Neutrophil (primary cell): Measurements from ENCODE around the gene ARHGAP1.

ENCODE experiments used
- H3K27ac ChIP-seq: fragments of 200-600 bp; sonication (generic); 2 replicates; pipeline ENCODE4 v1.5.1; 2016; ENCODE audit warnings: mild to moderate bottlenecking, moderate library complexity
- H3K27me3 ChIP-seq: fragments of 200-600 bp; sonication (generic); 2 replicates; pipeline ENCODE4 v1.6.0; 2016; ENCODE audit warnings: mild to moderate bottlenecking
- H3K36me3 ChIP-seq: fragments of 200-600 bp; sonication (generic); 2 replicates; pipeline ENCODE4 v1.5.1; 2017
- H3K4me1 ChIP-seq, 2 experiments: fragments of 200-600 bp in 1 of 2; sonication (generic) in 1 of 2; 1 replicate in 1 of 2; 2 replicates in 1 of 2; pipeline versions ENCODE4 v1.5.1 to v1.6.1; 2013 to 2016; ENCODE audit warnings: low read depth in 1 of 2, low read length in 1 of 2, mild to moderate bottlenecking in 1 of 2, moderate library complexity in 1 of 2; ENCODE audit not compliant: control insufficient read depth in 1 of 2, insufficient read depth in 1 of 2
- H3K4me3 ChIP-seq, 2 experiments: fragments of 200-600 bp in 1 of 2; sonication (generic) in 1 of 2; 1 replicate in 1 of 2; 2 replicates in 1 of 2; pipeline ENCODE4 v1.5.1; 2013 to 2016; ENCODE audit warnings: low read depth in 1 of 2, low read length in 1 of 2, mild to moderate bottlenecking in 1 of 2, moderate library complexity in 1 of 2
- H3K9me3 ChIP-seq: fragments of 200-600 bp; sonication (generic); 2 replicates; pipeline ENCODE4 v1.5.1; 2016
- TF ChIP-seq, protein P1 (sequence below): fragments of 200-600 bp; sonication (generic); IDR thresholded peaks from 2 replicates; pipeline ENCODE4 v1.5.1; 2016; ENCODE audit warnings: antibody characterized with exemption

ARHGAP1 gene

DNA sequence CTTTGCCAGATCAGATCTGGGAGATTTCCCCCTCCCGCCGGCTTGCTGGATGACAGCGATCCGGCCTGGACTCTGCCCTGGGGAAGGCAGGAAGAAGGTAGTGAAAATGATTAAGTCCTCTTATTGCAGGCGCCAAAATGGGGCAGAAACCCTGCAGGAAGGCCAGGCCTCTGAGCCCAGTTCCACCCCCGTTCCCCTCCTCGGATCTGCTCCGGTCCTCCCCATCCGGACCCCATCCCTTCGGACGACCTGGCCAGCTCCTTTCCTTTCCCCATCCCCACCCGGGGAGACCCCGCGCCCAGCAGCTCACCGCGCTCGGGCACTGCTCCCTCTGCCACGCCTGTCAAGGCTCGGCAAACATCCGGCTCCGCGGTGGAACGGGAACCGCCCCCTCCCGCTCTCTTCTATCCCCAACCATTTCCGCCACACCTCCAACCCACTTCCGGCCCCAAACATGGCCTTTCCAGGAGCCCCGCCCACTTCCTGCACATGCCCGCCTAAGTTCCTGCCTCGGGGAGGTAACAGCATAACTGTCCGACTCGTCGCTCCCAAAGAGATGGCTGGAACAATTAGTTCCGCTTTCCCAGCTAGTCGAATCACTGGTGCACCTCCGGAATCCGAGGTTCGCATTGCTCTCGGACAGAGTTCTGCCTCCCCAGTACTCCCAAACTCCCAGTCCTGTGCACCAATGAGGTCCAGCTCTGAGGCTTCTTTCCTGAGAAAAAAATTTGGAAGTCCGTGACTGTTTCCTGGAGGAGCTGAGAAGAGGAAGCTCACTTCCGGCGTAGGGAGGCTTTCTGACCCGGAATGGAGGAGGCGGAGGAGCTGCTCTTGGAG lies at the start of gene ARHGAP1, which contains the start of gene ZNF408:
ARHGAP1 (minus strand) TSS at position 379 of the 837 bp plus-strand sequence. CDS start 4,512 bp downstream, outside the sequence.
ZNF408 (plus strand) TSS at position 791 of the 837 bp plus-strand sequence; CDS start at position 808, 17 bp downstream.
- H3K27ac ChIP-seq, result peak within 1 kb of the TSS; percentile 92
- TF ChIP-seq, protein P1, sequence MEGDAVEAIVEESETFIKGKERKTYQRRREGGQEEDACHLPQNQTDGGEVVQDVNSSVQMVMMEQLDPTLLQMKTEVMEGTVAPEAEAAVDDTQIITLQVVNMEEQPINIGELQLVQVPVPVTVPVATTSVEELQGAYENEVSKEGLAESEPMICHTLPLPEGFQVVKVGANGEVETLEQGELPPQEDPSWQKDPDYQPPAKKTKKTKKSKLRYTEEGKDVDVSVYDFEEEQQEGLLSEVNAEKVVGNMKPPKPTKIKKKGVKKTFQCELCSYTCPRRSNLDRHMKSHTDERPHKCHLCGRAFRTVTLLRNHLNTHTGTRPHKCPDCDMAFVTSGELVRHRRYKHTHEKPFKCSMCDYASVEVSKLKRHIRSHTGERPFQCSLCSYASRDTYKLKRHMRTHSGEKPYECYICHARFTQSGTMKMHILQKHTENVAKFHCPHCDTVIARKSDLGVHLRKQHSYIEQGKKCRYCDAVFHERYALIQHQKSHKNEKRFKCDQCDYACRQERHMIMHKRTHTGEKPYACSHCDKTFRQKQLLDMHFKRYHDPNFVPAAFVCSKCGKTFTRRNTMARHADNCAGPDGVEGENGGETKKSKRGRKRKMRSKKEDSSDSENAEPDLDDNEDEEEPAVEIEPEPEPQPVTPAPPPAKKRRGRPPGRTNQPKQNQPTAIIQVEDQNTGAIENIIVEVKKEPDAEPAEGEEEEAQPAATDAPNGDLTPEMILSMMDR, result peak; percentile 37
- peaks cover 51 to 53% of the 10 kb centered on the region in 2 experiments for H3K4me1 ChIP-seq
- peaks cover 55% of the 10 kb centered on the region for H3K36me3 ChIP-seq
- peak within 1 kb of the TSS; percentile 85 to 97 for H3K4me3 ChIP-seq
- H3K9me3 ChIP-seq, result no peaks in the 10 kb centered on the region
- no peaks in the 10 kb centered on the region for H3K27me3 ChIP-seq

DNA sequence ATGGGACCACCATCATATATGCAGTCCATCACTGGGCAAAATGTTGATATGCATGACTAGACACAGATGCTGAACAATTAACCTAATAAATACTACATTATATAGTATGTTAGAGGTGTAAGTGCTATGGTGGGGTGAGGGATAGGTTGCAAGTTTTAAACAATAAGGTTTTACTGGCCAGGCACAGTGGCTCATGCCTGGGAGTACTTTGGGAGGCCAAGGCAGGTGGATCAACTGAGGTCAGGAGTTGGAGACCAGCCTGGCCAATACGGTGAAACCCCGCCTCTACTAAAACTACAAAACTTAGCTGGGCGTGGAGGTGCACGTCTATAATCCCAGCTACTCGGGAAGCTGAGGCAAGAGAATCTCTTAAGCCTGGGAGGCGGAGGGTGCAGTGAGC lies 46.7 kb upstream of the ARHGAP1 start:
- Histone ChIP-seq H3K27ac (no peak overlapping the region), H3K27me3 (no peaks in the 10 kb centered on the region), H3K9me3 (no peaks in the 10 kb centered on the region), H3K4me3 (no peak overlapping the region), H3K36me3 (peaks cover 87% of the 10 kb centered on the region), H3K4me1 (no peaks in the 10 kb centered on the region)
- TF ChIP-seq, protein P1, result no peak

DNA sequence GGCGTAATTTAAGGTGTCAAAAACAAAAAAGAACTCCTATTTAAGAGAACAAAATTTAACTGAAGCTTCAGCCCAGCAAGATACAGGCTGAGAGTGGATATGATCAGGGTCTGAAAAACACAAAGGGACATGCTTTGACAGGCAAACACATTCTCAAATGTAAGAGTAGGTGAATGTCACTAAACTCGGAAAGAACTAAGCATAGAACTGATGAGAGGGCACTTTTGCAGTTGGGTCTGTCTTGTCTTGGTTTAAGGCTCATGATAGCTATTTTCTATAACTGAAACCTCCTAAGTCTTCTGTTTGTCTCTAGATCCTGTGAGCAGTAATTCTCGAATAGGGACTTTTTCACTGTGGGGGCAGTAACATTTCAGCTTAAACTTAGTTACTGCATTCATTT lies 45.6 kb upstream of the ARHGAP1 start:
- no peak overlapping the region for H3K27ac ChIP-seq
- no peaks in the 10 kb centered on the region for H3K4me1 ChIP-seq
- H3K36me3 ChIP-seq, result peaks cover 90% of the 10 kb centered on the region
- H3K4me3 ChIP-seq, result no peak overlapping the region
- H3K27me3 ChIP-seq, result no peaks in the 10 kb centered on the region
- TF ChIP-seq, protein P1, result no peak
- no peaks in the 10 kb centered on the region for H3K9me3 ChIP-seq

DNA sequence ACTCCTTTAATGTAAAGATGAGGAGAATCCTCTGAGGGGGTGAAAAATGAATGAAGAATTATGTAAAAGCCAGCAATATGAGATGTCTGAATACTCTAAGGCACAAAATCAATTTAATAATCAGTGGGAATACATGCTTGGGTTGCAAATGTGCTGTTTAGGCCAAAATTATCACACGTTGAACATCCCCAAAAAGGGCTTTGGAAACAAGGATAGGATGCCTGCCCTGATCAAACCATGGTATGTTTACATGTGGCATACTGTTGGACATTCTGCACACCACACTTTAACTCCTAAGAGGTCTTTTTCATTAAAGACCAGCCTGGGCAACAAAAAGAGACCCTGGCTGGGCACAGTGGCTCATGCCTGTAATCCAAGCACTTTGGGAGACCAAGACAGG lies 44.9 kb upstream of the ARHGAP1 start:
- TF ChIP-seq, protein P1, result no peak
- H3K4me3 ChIP-seq, result no peak overlapping the region
- H3K27ac ChIP-seq, result no peak overlapping the region
- H3K9me3 ChIP-seq, result no peaks in the 10 kb centered on the region
- H3K4me1 ChIP-seq, result no peaks in the 10 kb centered on the region
- no peaks in the 10 kb centered on the region for H3K27me3 ChIP-seq
- peaks cover 85% of the 10 kb centered on the region for H3K36me3 ChIP-seq

DNA sequence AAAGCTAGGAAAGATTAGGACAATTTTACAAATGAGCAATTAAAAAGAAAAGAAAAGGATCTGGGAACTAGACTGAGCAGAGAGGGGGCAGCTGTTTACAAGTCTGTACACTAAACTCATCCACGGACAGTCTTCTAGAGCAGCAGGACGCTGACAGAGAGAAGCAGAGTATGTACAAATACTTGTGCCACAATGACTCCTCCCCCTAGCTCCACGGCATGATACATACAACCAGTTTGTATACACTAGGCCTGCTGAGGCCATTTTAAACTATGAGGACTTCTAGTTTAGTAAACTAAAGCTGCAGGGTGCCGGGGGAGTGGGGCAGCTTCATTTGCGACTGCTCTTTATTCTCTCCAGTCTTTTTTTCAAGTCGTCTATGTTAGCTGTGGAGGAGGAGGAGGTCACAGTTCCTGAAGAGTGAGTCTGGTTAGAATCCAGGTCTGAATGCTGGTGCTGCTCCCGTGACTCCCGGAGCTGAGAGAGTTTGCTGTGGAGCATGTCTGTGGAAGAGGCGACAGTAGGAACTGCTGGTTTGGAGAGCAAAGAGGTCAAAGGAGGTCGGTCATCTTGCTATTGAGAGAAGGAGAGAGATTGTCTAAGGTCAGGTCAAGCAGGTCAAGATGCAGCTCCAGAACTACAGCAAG lies 43.4 kb upstream of the ARHGAP1 start:
- no peaks in the 10 kb centered on the region for H3K27me3 ChIP-seq
- H3K36me3 ChIP-seq, result peaks cover 75% of the 10 kb centered on the region
- H3K27ac ChIP-seq, result no peak overlapping the region
- TF ChIP-seq, protein P1, result no peak
- H3K4me1 ChIP-seq, result no peaks in the 10 kb centered on the region
- no peak overlapping the region for H3K4me3 ChIP-seq
- H3K9me3 ChIP-seq, result no peaks in the 10 kb centered on the region
